Activated CD8-positive, alpha-beta memory T cell treated with anti-CD3 and anti-CD28 coated beads, Interleukin-2, amount 10 ng/mL, durations not matched to agents 7 days and 5 days (primary cell): ENCODE results near the gene RAMP3. TPM values are rescaled to one million over a fixed set of nuclear protein-coding genes. Genes with fewer than 3 reads are reported as not detected.

Source experiments
- total RNA-seq, 2 experiments: library from RNA; stranded (reverse); gene quantifications; one replicate each; pipeline ENCODE4 v1.2.3, GENCODE V29; 2021

RAMP3 gene
- total RNA-seq, 2 experiments from 2014 or later, result not detected

Other genes with a start within 250 kb of the RAMP3 start
- 100 to 1,000 TPM; 502 to 567 TPM for gene MYO1G, start 178.8 kb upstream of the RAMP3 start, total RNA-seq
- gene CCM2, start 157.6 kb upstream of the RAMP3 start, total RNA-seq, result 100 to 1,000 TPM in 1 of 2 experiments, 10 to 100 TPM in 1; 87.5 to 113 TPM
- gene NACAD, start 68.8 kb upstream of the RAMP3 start, total RNA-seq, result under 1 TPM; 0.09 to 0.35 TPM
- 100 to 1,000 TPM; 121 to 152 TPM for gene TBRG4, start 46.1 kb upstream of the RAMP3 start, total RNA-seq